Measurements from ENCODE around the gene TMEM108. TPM values are rescaled to one million over a fixed set of nuclear protein-coding genes. Genes with fewer than 3 reads are reported as not detected.

Gene TMEM108
- total and polyA plus RNA-seq, 2 donors (not counting 1 experiment from before 2014, with no cell fraction given): 0.10 to 0.17 TPM

- no peak overlapping the region for H3K27ac ChIP-seq (ENCODE audit: insufficient read depth, low read length)
- H3K36me3 ChIP-seq (ENCODE audit: control insufficient read depth, insufficient read depth, low read length): no peaks in the 10 kb centered on the region
Measured at GRCh38 chr3:133330522-133330921, 292.3 kb downstream of the TMEM108 start.

GRCh38 chr3:133354721-133355120, 316.5 kb downstream of the TMEM108 start:
- TF ChIP-seq CTCF (conservative IDR thresholded peaks at IDR 0.05 in 1 of 2, IDR thresholded peaks at IDR 0.05 in 1 of 2; ENCODE audit: low read depth in 1 of 2, low read length in 2 of 2) (no peak), EZH2 (IDR thresholded peaks at IDR 0.05; ENCODE audit: low read length, missing control alignments) (no peak)
- H3K9ac ChIP-seq (ENCODE audit: insufficient read depth, low read length): no peak overlapping the region
- H3K4me3 ChIP-seq (replicated peaks in 1 of 4; ENCODE audit: control extremely low read depth in 1 of 4, insufficient read depth in 1 of 4, low read depth in 3 of 4, low read length in 4 of 4): no peak overlapping the region
- no peaks in the 10 kb centered on the region for H3K9me3 ChIP-seq (ENCODE audit: control insufficient read depth, insufficient read depth, low read depth, low read length)
- no peaks in the 10 kb centered on the region for H3K79me2 ChIP-seq (ENCODE audit: control insufficient read depth, insufficient read depth, low read length)
- no peaks in the 10 kb centered on the region for H4K20me1 ChIP-seq (ENCODE audit: control insufficient read depth, extremely low read depth, insufficient read depth, low read length)
- H3K4me2 ChIP-seq (ENCODE audit: extremely low read depth, insufficient read depth, low read length): no peak overlapping the region
- DNase-seq (ENCODE audit: low read depth in 2 of 2): no peak
- H3K4me1 ChIP-seq (ENCODE audit: control insufficient read depth, extremely low read depth, insufficient read depth, low read length): no peaks in the 10 kb centered on the region
- no peaks in the 10 kb centered on the region for H3K27me3 ChIP-seq (ENCODE audit: control insufficient read depth, insufficient read depth, low read length)
- no peak overlapping the region for H3K27ac ChIP-seq (ENCODE audit: insufficient read depth, low read length)
- no peaks in the 10 kb centered on the region for H3K36me3 ChIP-seq (ENCODE audit: control insufficient read depth, insufficient read depth, low read length)
- no peak overlapping the region for H2AFZ ChIP-seq (ENCODE audit: low read length)

More at GRCh38 chr3:133330522-133330921, 292.3 kb downstream of the TMEM108 start:
- TF ChIP-seq CTCF (conservative IDR thresholded peaks at IDR 0.05 in 1 of 2, IDR thresholded peaks at IDR 0.05 in 1 of 2; ENCODE audit: low read depth in 1 of 2, low read length in 2 of 2) (no peak), EZH2 (IDR thresholded peaks at IDR 0.05; ENCODE audit: low read length, missing control alignments) (no peak)
- Histone ChIP-seq H3K4me3 (replicated peaks in 1 of 4; ENCODE audit: control extremely low read depth in 1 of 4, insufficient read depth in 1 of 4, low read depth in 3 of 4, low read length in 4 of 4) (no peak overlapping the region), H3K4me1 (ENCODE audit: control insufficient read depth, extremely low read depth, insufficient read depth, low read length) (no peaks in the 10 kb centered on the region), H3K27me3 (ENCODE audit: control insufficient read depth, insufficient read depth, low read length) (no peaks in the 10 kb centered on the region), H3K4me2 (ENCODE audit: extremely low read depth, insufficient read depth, low read length) (no peak overlapping the region), H3K9me3 (ENCODE audit: control insufficient read depth, insufficient read depth, low read depth, low read length) (no peaks in the 10 kb centered on the region), H2AFZ (ENCODE audit: low read length) (no peak overlapping the region), H3K79me2 (ENCODE audit: control insufficient read depth, insufficient read depth, low read length) (no peaks in the 10 kb centered on the region), H3K9ac (ENCODE audit: insufficient read depth, low read length) (no peak overlapping the region), H4K20me1 (ENCODE audit: control insufficient read depth, extremely low read depth, insufficient read depth, low read length) (no peaks in the 10 kb centered on the region)
- DNase-seq (ENCODE audit: low read depth in 2 of 2): no peak

GRCh38 chr3:133360476-133360875, 322.3 kb downstream of the TMEM108 start:
- Histone ChIP-seq H3K9me3 (ENCODE audit: control insufficient read depth, insufficient read depth, low read depth, low read length) (no peaks in the 10 kb centered on the region), H3K79me2 (ENCODE audit: control insufficient read depth, insufficient read depth, low read length) (no peaks in the 10 kb centered on the region), H3K4me2 (ENCODE audit: extremely low read depth, insufficient read depth, low read length) (no peak overlapping the region), H4K20me1 (ENCODE audit: control insufficient read depth, extremely low read depth, insufficient read depth, low read length) (no peaks in the 10 kb centered on the region), H3K36me3 (ENCODE audit: control insufficient read depth, insufficient read depth, low read length) (no peaks in the 10 kb centered on the region), H3K27me3 (ENCODE audit: control insufficient read depth, insufficient read depth, low read length) (no peaks in the 10 kb centered on the region), H3K4me1 (ENCODE audit: control insufficient read depth, extremely low read depth, insufficient read depth, low read length) (no peaks in the 10 kb centered on the region), H3K27ac (ENCODE audit: insufficient read depth, low read length) (no peak overlapping the region), H3K4me3 (replicated peaks in 1 of 4; ENCODE audit: control extremely low read depth in 1 of 4, insufficient read depth in 1 of 4, low read depth in 3 of 4, low read length in 4 of 4) (no peak overlapping the region), H3K9ac (ENCODE audit: insufficient read depth, low read length) (no peak overlapping the region), H2AFZ (ENCODE audit: low read length) (no peak overlapping the region)
- TF ChIP-seq EZH2 (IDR thresholded peaks at IDR 0.05; ENCODE audit: low read length, missing control alignments) (no peak), CTCF (conservative IDR thresholded peaks at IDR 0.05 in 1 of 2, IDR thresholded peaks at IDR 0.05 in 1 of 2; ENCODE audit: low read depth in 1 of 2, low read length in 2 of 2) (no peak)
- DNase-seq (ENCODE audit: low read depth in 2 of 2): no peak
